Suprapubic skin (tissue), 4 donors: Measurements from ENCODE around the gene MCF2L2. TPM values are rescaled to one million over a fixed set of nuclear protein-coding genes. Genes with fewer than 3 reads are reported as not detected.

Source experiments
- DNase-seq, 2 donors: peaks; one replicate each; pipeline ENCODE4 v3.0.0-alpha.2; 2019; ENCODE audit warnings: low spot score in 2 of 2
- H3K27ac ChIP-seq: fragments of 200-600 bp; sonication (generic); one replicate; pipeline ENCODE4 v1.5.1; 2019
- H3K27me3 ChIP-seq: fragments of 200-600 bp; sonication (generic); one replicate; pipeline ENCODE4 v1.5.1; 2019
- H3K36me3 ChIP-seq: fragments of 200-600 bp; sonication (generic); one replicate; pipeline ENCODE4 v1.5.1; 2019
- H3K4me1 ChIP-seq: fragments of 200-600 bp; sonication (generic); one replicate; pipeline ENCODE4 v1.5.1; 2019
- H3K4me3 ChIP-seq: fragments of 200-600 bp; sonication (generic); one replicate; pipeline ENCODE4 v1.5.1; 2019; ENCODE audit warnings: mild to moderate bottlenecking
- H3K9me3 ChIP-seq: fragments of 200-600 bp; sonication (generic); one replicate; pipeline ENCODE4 v1.5.1; 2019
- CTCF ChIP-seq, 2 donors: fragments of 200-600 bp in 1 of 2; fragments of 450-650 bp in 1 of 2; sonication (generic) in 1 of 2; IDR thresholded peaks; one replicate each; pipeline ENCODE4 v1.5.1; 2016 to 2019; ENCODE audit warnings: antibody characterized with exemption in 2 of 2, mild to moderate bottlenecking in 1 of 2, moderate library complexity in 1 of 2
- EP300 ChIP-seq: sonication (generic); formaldehyde crosslinking; IDR thresholded peaks from one replicate; pipeline ENCODE4 v1.6.1; 2017; ENCODE audit warnings: antibody characterized with exemption
- POLR2A ChIP-seq, 2 donors: fragments of 450-650 bp; IDR thresholded peaks; one replicate each; pipeline ENCODE4 v1.6.1; 2017; ENCODE audit warnings: antibody characterized with exemption in 2 of 2, mild to moderate bottlenecking in 2 of 2, moderate library complexity in 2 of 2
- POLR2AphosphoS5 ChIP-seq, 3 donors: sonication (generic); formaldehyde crosslinking; IDR thresholded peaks; one replicate each; pipeline ENCODE4 v1.6.1; 2017; ENCODE audit warnings: antibody characterized with exemption in 3 of 3
- WGBS: methylation state at CpG from one replicate; pipeline ENCODE4 v1.1.5; 2018; 5-methylcytosine and 5-hydroxymethylcytosine counted together
- total RNA-seq, 4 donors: library from RNA; depleted of rRNA; stranded (reverse); fragments of >200 nt; gene quantifications; one replicate each; pipeline ENCODE4 v1.1.0, GENCODE V29; 2016

Gene MCF2L2
- total RNA-seq, 4 donors from 2014 or later: 0.36 to 2.2 (median 0.64) TPM

DNA sequence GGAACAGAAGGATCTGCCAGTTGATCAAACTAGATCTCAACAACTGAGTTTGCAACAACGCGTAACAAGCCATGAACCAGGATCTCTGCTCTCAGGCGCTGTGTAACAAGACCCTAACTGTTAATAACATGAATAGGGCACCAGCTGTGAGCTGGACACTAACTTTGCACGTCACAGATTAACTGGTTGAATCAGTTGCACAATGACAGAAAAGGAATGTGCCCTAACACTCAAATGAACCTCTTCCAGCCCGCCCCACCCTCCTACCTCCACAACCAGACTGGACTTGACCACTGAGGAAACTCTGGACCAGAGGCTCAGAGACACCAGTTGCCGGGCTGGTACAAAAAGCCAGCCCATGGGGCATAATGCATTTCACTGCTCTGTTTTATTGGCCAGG, 34.3 kb downstream of the MCF2L2 start:
- 73% methylated on average over 6 of the region's 6 CpGs for WGBS
- H3K4me1 ChIP-seq: no peaks in the 10 kb centered on the region
- no peak for TF ChIP-seq POLR2A (IDR thresholded peaks at IDR 0.05)
- TF ChIP-seq CTCF (IDR thresholded peaks at IDR 0.05): no peak
- no peak for TF ChIP-seq EP300
- no peak for TF ChIP-seq POLR2AphosphoS5 (IDR thresholded peaks at IDR 0.05)

DNA sequence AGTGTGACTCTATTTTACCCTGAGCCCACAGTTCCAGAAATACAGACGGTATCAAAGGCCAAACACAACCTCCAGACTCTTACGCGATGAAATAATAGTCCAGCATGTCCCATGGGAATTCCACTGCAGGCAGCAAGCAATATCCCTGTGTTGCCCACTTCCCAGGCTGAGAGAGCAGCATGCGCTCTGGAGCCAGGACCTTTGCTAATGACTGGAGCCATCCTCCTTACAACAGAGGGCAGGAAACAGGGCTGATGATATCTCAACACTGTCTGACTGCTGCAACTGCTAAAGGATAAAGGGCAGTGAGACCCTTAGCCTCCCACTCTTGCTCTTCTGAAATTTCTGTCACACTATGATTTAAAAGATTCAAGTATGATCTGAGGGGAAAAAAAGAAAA, 34.8 kb downstream of the MCF2L2 start:
- TF ChIP-seq EP300 (no peak), POLR2AphosphoS5 (IDR thresholded peaks at IDR 0.05) (no peak), CTCF (IDR thresholded peaks at IDR 0.05) (no peak), POLR2A (IDR thresholded peaks at IDR 0.05) (no peak)
- no peaks in the 10 kb centered on the region for H3K4me1 ChIP-seq
- no peak for DNase-seq
- no peaks in the 10 kb centered on the region for H3K27me3 ChIP-seq
- WGBS: 75% methylated on average over 4 of the region's 4 CpGs
- H3K4me3 ChIP-seq: no peak overlapping the region
- no peaks in the 10 kb centered on the region for H3K36me3 ChIP-seq
- no peak overlapping the region for H3K27ac ChIP-seq
- H3K9me3 ChIP-seq: no peaks in the 10 kb centered on the region

More for the DNA sequence above, 34.3 kb downstream of the MCF2L2 start:
- Histone ChIP-seq H3K4me3 (no peak overlapping the region), H3K9me3 (no peaks in the 10 kb centered on the region), H3K27ac (no peak overlapping the region), H3K27me3 (no peaks in the 10 kb centered on the region), H3K36me3 (no peaks in the 10 kb centered on the region)
- DNase-seq: no peak

GRCh38 chr3:183392186-183393034, 36.0 kb downstream of the MCF2L2 start:
- WGBS: 91% methylated on average over 11 of the region's 12 CpGs

DNA sequence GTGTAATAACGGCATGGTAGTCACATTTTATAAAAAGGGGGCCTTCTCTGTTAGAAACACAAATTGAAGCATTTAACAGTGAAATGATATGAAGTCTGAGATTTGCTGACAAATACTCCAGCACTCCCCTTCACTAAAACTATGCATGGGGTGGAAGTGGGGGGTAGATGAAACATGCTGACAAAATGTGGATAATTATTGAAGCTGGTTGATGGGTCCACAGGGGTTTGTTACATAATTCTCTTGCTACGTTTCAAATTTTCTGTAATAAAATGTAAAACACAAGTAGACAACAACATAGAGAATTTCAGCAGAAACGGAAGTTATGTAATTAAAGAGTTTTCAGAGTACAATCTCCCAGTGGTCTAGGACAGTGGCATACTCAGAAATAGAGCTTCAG, 37.0 kb downstream of the MCF2L2 start:
- WGBS: 83% methylated on average over 3 of the region's 3 CpGs
- Histone ChIP-seq H3K4me3 (no peak overlapping the region), H3K4me1 (no peaks in the 10 kb centered on the region), H3K9me3 (no peaks in the 10 kb centered on the region), H3K27ac (no peak overlapping the region), H3K36me3 (no peaks in the 10 kb centered on the region), H3K27me3 (no peaks in the 10 kb centered on the region)
- TF ChIP-seq POLR2AphosphoS5 (IDR thresholded peaks at IDR 0.05) (no peak), POLR2A (IDR thresholded peaks at IDR 0.05) (no peak), EP300 (no peak), CTCF (IDR thresholded peaks at IDR 0.05) (no peak)
- DNase-seq: no peak

More at GRCh38 chr3:183392186-183393034, 36.0 kb downstream of the MCF2L2 start:
- no peaks in the 10 kb centered on the region for H3K36me3 ChIP-seq
- H3K27me3 ChIP-seq: no peaks in the 10 kb centered on the region
- no peaks in the 10 kb centered on the region for H3K9me3 ChIP-seq
- no peak for DNase-seq
- H3K4me1 ChIP-seq: no peaks in the 10 kb centered on the region
- TF ChIP-seq POLR2A (IDR thresholded peaks at IDR 0.05): no peak
- H3K4me3 ChIP-seq: no peak overlapping the region
- H3K27ac ChIP-seq: no peak overlapping the region

DNA sequence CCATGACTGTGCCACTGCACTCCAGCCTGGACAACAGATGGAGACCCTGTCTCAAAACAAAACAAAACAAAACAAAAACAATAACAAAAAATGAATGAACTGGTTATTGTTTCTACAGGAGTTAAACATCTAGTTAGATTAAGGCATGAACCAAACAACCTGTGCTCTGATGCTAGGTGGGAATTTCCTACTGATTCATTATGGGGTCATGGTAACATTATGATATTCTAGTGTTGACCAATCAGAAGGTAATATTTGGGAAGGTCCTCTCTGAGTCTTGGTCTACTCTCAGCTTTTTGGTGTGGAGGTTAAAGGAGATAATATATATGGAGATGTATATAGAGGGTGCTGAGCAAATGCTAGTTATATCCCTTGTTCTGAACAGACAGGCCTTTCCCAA, 37.6 kb downstream of the MCF2L2 start:
- no peak for DNase-seq
- H3K9me3 ChIP-seq: no peaks in the 10 kb centered on the region

More for the DNA sequence above, 37.6 kb downstream of the MCF2L2 start:
- no peak for TF ChIP-seq CTCF (IDR thresholded peaks at IDR 0.05)
- TF ChIP-seq POLR2A (IDR thresholded peaks at IDR 0.05): no peak
- no peak for TF ChIP-seq EP300
- no peak for TF ChIP-seq POLR2AphosphoS5 (IDR thresholded peaks at IDR 0.05)
- H3K27me3 ChIP-seq: no peaks in the 10 kb centered on the region
- H3K36me3 ChIP-seq: no peaks in the 10 kb centered on the region
- H3K27ac ChIP-seq: no peak overlapping the region
- H3K4me3 ChIP-seq: no peak overlapping the region
- H3K4me1 ChIP-seq: no peaks in the 10 kb centered on the region
